ENCODE results near the gene DHX35. TPM values are rescaled to one million over a fixed set of nuclear protein-coding genes. Genes with fewer than 3 reads are reported as not detected.

The DHX35 gene
- total RNA-seq, 1 donor from 2014 or later = 12.3 TPM

- no peak for DNase-seq
These were observed 105.5 kb downstream of the DHX35 start for GRCh38 chr20:39067526-39068216.

GRCh38 chr20:39069976-39070375 is 107.8 kb downstream of the DHX35 start:
- DNase-seq = no peak

- DNase-seq = no peak
These were observed 108.5 kb downstream of the DHX35 start for GRCh38 chr20:39070484-39071231.

- DNase-seq = no peak
These were observed 110.0 kb downstream of the DHX35 start for GRCh38 chr20:39072132-39072531.

- no peak for DNase-seq
These were observed 110.5 kb downstream of the DHX35 start for GRCh38 chr20:39072653-39073052.

- no peak for DNase-seq
These were observed 113.6 kb downstream of the DHX35 start for GRCh38 chr20:39075731-39076130.

- no peak for DNase-seq
These were observed 114.8 kb downstream of the DHX35 start for GRCh38 chr20:39076958-39077357.

GRCh38 chr20:39080326-39080725 is 118.2 kb downstream of the DHX35 start:
- DNase-seq = no peak

GRCh38 chr20:39081255-39081654 is 119.1 kb downstream of the DHX35 start:
- peak; percentile 12 for DNase-seq

- DNase-seq = no peak
These were observed 120.7 kb downstream of the DHX35 start for GRCh38 chr20:39082622-39083398.

GRCh38 chr20:39083761-39084160 is 121.6 kb downstream of the DHX35 start:
- DNase-seq = no peak

- DNase-seq = no peak
These were observed 126.9 kb downstream of the DHX35 start for GRCh38 chr20:39089029-39089428.

Small RNA genes lying within 50 kb of the gene (small RNA-seq; reads per million reads assigned to genes)
- not detected for gene AL023803.1 (ENCODE audit: low replicate concordance)

Other genes starting within 250 kb of the DHX35 start
- not detected for gene SLC32A1, start 237.9 kb upstream of the DHX35 start, total RNA-seq
- gene ACTR5, start 213.9 kb upstream of the DHX35 start, total RNA-seq = 7.1 TPM
- gene PPP1R16B, start 156.6 kb upstream of the DHX35 start, total RNA-seq = 1.9 TPM
- 6.8 TPM for gene FAM83D, start 35.9 kb upstream of the DHX35 start, total RNA-seq